Mucosa of descending colon (tissue), 3 donors: Measurements from ENCODE around the gene CRYGS. TPM values are rescaled to one million over a fixed set of nuclear protein-coding genes. Genes with fewer than 3 reads are reported as not detected.
"Not testable (repeated sequence)": the region's sequence is repeated elsewhere in the genome, so short reads cannot be mapped to it uniquely, and the experiment has no call there.

Experiments used
- ATAC-seq: fragments of 200-7000 bp; cut with Tn5 transposase; one replicate; pipeline ENCODE4 v1.9.1; 2020; ENCODE audit warnings: mild to moderate bottlenecking, moderate library complexity
- DNase-seq, 3 donors: peaks; one replicate each; pipeline ENCODE4 v3.0.0-alpha.2; 2020
- H3K36me3 ChIP-seq: fragments of 200-600 bp; one replicate; pipeline ENCODE4 v1.8.0; 2021; ENCODE audit warnings: low read depth, mild to moderate bottlenecking
- H3K4me1 ChIP-seq: fragments of 200-600 bp; one replicate; pipeline ENCODE4 v1.8.0; 2021; ENCODE audit warnings: low read depth, mild to moderate bottlenecking
- H3K4me3 ChIP-seq: fragments of 200-600 bp; one replicate; pipeline ENCODE4 v1.8.0; 2021; ENCODE audit warnings: mild to moderate bottlenecking
- H3K9me3 ChIP-seq: fragments of 200-600 bp; one replicate; pipeline ENCODE4 v1.8.0; 2021; ENCODE audit warnings: mild to moderate bottlenecking
- intact Hi-C, 2 donors: fragments of 100-400 bp; cut with DNase I in 1 of 2; cut with micrococcal nuclease in 1 of 2; formaldehyde crosslinking; loops; one replicate each; pipeline versions ENCODE4 v1.11.0 to v1.11.1; 2022; cut with DNase I, micrococcal nuclease
- total RNA-seq, 3 donors: library from RNA; stranded (reverse); fragmentation: NEBNext Ultra II Directional in 2 of 3; extraction: Animal tissue kit (Norgen Biotek cat#: 25700) in 2 of 3; gene quantifications; one replicate each; pipeline versions ENCODE4 v1.2.1 to v1.2.4, GENCODE V29; 2021 to 2023
- TF ChIP-seq, protein P1 (sequence below): fragments of 200-600 bp; IDR thresholded peaks from one replicate; pipeline ENCODE4 v1.8.0; 2022; ENCODE audit warnings: antibody characterized with exemption, mild to moderate bottlenecking
- donor health status: DM: no; HTN: no; CAD: no; lungs with moderate emphysema.
- donor health status: DM: no; HTN: no; CAD: no.
- donor health status: DM: no; HTN: yes; CAD: no.

CRYGS gene
- total RNA-seq, 3 donors from 2014 or later = 3.2 to 3.9 (median 3.8) TPM

DNA sequence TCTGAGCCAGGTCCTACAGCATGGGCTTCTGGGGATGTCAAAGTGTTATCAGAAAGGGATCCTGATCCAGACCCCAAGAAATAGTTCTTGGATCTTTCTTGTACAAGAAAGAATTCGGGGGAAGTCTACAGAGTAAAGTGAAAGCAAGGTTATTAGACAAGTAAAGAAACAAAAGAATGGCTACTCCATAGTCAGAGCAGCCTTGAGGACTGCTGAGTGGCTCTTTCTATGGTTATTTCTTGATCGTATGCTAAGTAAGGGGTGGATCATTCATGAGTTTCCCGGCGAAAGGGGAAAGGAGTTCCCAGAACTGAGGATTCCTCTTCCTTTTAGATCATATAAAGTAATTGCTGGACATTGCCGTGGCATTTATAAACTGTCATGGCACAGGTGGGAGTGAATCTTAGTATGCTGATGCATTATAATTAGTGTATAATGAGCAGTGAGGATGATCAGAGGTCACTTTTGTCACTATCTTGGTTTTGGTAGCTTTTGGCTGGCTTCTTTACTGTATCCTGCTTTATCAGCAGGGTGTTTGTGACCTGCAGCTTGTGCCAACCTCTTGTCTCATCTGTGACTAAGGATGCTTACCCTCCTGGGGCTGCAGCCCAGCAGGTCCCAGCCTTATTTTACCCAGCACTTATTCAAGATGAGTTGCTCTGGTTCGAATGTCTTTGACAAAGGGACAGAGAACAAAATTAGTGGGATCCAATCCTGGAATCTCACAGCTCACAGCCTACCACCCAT lies 41.0 kb downstream of the CRYGS start:
- ATAC-seq (no peak), DNase-seq (no peak)
- Histone ChIP-seq H3K9me3 (no peaks in the 10 kb centered on the region), H3K4me3 (no peak overlapping the region), H3K36me3 (no peaks in the 10 kb centered on the region), H3K4me1 (no peaks in the 10 kb centered on the region)
- TF ChIP-seq, protein P1, sequence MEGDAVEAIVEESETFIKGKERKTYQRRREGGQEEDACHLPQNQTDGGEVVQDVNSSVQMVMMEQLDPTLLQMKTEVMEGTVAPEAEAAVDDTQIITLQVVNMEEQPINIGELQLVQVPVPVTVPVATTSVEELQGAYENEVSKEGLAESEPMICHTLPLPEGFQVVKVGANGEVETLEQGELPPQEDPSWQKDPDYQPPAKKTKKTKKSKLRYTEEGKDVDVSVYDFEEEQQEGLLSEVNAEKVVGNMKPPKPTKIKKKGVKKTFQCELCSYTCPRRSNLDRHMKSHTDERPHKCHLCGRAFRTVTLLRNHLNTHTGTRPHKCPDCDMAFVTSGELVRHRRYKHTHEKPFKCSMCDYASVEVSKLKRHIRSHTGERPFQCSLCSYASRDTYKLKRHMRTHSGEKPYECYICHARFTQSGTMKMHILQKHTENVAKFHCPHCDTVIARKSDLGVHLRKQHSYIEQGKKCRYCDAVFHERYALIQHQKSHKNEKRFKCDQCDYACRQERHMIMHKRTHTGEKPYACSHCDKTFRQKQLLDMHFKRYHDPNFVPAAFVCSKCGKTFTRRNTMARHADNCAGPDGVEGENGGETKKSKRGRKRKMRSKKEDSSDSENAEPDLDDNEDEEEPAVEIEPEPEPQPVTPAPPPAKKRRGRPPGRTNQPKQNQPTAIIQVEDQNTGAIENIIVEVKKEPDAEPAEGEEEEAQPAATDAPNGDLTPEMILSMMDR = no peak
- intact Hi-C loops = no loop called here

GRCh38 chr3:186502138-186502948 lies 41.8 kb downstream of the CRYGS start:
- Histone ChIP-seq H3K4me1 (no peaks in the 10 kb centered on the region), H3K36me3 (no peaks in the 10 kb centered on the region), H3K4me3 (no peak overlapping the region), H3K9me3 (no peaks in the 10 kb centered on the region)
- TF ChIP-seq, protein P1 = no peak
- ATAC-seq (peak; percentile 25), DNase-seq (no peak)
- intact Hi-C loops = no loop called here

DNA sequence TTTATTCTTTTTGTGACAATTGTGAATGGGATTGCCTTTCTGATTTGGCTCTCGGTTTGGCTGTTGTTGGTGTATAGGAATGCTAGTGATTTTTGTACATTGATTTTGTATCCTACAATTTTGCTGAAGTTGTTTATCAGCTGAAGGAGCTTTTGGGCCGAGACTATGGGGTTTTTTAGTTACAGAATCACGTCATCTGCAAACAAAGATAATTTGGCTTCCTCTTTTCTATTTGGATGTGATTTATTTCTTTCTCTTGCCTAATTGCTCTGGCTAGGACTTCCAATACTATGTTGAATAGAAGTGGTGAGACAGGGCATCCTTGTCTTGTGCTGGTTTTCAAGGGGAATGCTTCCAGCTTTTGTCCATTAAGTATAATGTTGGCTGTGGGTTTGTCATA lies 44.2 kb downstream of the CRYGS start:
- H3K36me3 ChIP-seq, H3K4me3 ChIP-seq, ATAC-seq, intact Hi-C loops, H3K9me3 ChIP-seq, DNase-seq, H3K4me1 ChIP-seq: not testable (repeated sequence)

DNA sequence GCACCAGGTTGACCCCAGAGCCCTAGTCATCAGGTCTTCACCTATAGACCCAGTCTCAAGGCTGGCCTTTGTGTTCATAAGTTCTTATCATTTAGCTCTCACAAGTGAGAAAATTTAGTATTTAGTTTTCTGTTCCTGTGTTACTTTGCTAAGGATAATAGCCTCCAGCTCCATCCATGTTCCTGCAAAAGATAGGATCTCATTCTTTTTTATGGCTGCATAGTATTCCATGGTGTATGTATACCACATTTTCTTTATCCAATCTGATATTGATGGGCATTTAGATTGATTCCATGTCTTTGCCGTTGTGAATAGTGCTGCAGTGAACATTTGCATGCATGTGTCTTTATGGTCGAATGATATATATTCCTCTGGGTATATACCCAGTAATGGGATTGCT lies 46.2 kb downstream of the CRYGS start:
- H3K9me3 ChIP-seq, H3K4me3 ChIP-seq, H3K4me1 ChIP-seq, ATAC-seq, H3K36me3 ChIP-seq, DNase-seq, intact Hi-C loops: not testable (repeated sequence)

DNA sequence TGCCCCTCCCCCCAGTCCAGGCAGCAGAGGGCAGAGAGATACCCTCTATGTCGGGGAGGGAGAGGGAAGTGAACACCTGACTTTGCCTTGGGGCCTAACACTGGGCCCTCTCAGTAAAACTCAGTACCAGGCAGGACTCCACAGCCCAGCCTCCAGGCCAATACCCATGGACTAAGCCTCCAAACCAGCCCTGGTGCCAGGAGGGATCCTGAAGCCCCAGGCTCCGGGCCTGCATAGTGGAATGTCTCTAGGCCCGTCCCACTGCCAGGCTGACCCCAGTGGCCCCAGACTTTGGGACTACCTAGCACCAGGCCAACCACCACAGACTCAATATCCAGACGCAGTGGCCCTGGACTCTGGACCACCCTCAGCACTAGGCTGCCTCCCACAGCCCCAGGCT lies 46.6 kb downstream of the CRYGS start:
- no peaks in the 10 kb centered on the region for H3K36me3 ChIP-seq
- no peaks in the 10 kb centered on the region for H3K4me1 ChIP-seq
- H3K9me3 ChIP-seq = no peaks in the 10 kb centered on the region
- intact Hi-C loops = no loop called here
- ATAC-seq (no peak), DNase-seq (no peak)
- H3K4me3 ChIP-seq = no peak overlapping the region
- TF ChIP-seq, protein P1 = no peak

DNA sequence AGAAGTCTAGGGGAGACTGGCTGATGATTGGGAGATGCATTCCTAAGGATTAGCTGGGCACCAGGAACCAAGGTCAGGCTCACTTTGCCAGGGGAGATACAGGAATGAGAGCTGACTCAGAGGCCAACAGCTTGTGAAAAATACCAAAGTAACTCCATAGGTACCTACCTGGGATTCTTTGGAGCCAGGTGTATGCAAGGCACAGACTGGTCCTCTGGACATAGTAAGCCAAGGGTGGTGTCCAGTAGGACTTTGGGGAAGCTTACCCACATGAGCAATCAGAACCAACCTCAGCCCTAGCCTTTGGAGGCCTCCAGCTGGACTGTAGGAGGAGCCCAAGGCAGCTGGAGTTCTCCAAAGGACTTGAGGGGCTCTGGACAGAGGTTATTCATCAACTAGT lies 47.5 kb downstream of the CRYGS start:
- TF ChIP-seq, protein P1 = no peak
- Histone ChIP-seq H3K4me3 (no peak overlapping the region), H3K36me3 (no peaks in the 10 kb centered on the region), H3K9me3 (no peaks in the 10 kb centered on the region), H3K4me1 (no peaks in the 10 kb centered on the region)
- no peak for DNase-seq
- no peak for ATAC-seq
- intact Hi-C loops = no loop called here
